ENCODE measurements around the gene TSFM. TPM values are rescaled to one million over a fixed set of nuclear protein-coding genes. Genes with fewer than 3 reads are reported as not detected.

The TSFM gene
- total and polyA plus RNA-seq, 2 of the 13 experiments (the other 11 are each of a cell fraction or from before 2014, with no cell fraction given) = 29.8 to 68.3 TPM

GRCh38 chr12:57772429-57773322 is 9.9 kb upstream of the TSFM start, which contains the start of gene EEF1AKMT3 (continued):
- TF ChIP-seq SNAPC4 (CRISPR knock-in tag; IDR thresholded peaks at IDR 0.05) = 0 out of 2 replicates have a peak, but pooled peaks have one; percentile 23
- no peak for TF ChIP-seq NFE2L2 (IDR thresholded peaks at IDR 0.05; ENCODE audit: low read length)
- TF ChIP-seq ZNF546 (CRISPR knock-in tag; conservative IDR thresholded peaks at IDR 0.05) = no peak
- no peak for TF ChIP-seq MAFG (CRISPR knock-in tag; IDR thresholded peaks at IDR 0.05)
- no peak for TF ChIP-seq ZNF562 (CRISPR knock-in tag; IDR thresholded peaks at IDR 0.05; ENCODE audit: borderline replicate concordance)
- TF ChIP-seq BORCS8-MEF2B (CRISPR knock-in tag; IDR thresholded peaks at IDR 0.05) = no peak; the same call in 1 of the 2 replicates
- TF ChIP-seq ZNF883 (CRISPR knock-in tag; IDR thresholded peaks at IDR 0.05; ENCODE audit: not compliant biosample characterization) = peak; percentile 63
- TF ChIP-seq UBTF (CRISPR knock-in tag; IDR thresholded peaks at IDR 0.05) = peak; percentile 80
- 0 out of 2 replicates have a peak, but pooled peaks have one; percentile 20 for TF ChIP-seq KDM2A (CRISPR knock-in tag; IDR thresholded peaks at IDR 0.05; ENCODE audit: borderline replicate concordance, low read depth)
- no peak for TF ChIP-seq ZNF556 (CRISPR knock-in tag; IDR thresholded peaks at IDR 0.05; ENCODE audit: borderline replicate concordance)
- TF ChIP-seq ZNF407 (CRISPR knock-in tag; IDR thresholded peaks at IDR 0.05; ENCODE audit: not compliant biosample characterization) = peak; percentile 7
- TF ChIP-seq ZNF713 (CRISPR knock-in tag; IDR thresholded peaks at IDR 0.05) = no peak
